NCI-H82 treated with DMSO at 0.1 percent for 48 hours (cell line): Measurements from ENCODE around the gene CACNG5.

Source experiments
- DNase-seq: peaks from one replicate; lab custom pipeline; 2025; ENCODE audit not compliant: unreplicated experiment; lab: John Stamatoyannopoulos, UW

The CACNG5 gene

DNA sequence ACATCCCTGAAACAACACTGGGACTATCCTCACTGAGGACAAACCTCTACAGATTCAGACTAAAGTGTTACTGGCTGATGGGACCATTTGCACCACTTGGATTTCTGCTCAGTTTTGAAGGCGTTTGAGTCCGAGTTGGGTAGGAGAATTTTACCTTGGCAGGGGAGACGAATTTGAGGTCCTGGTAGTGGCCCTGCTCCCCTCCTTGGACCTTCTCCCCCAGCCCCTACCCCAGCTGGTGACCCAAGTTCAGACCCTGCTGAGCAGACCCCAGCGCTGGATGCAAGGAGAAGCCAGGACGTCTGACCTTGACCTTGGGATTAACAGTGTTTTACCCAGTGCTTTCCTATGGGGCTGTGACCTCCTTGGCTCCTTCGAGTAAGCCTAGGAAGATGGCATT, 13.6 kb downstream of the CACNG5 start:
- no peak for DNase-seq

DNA sequence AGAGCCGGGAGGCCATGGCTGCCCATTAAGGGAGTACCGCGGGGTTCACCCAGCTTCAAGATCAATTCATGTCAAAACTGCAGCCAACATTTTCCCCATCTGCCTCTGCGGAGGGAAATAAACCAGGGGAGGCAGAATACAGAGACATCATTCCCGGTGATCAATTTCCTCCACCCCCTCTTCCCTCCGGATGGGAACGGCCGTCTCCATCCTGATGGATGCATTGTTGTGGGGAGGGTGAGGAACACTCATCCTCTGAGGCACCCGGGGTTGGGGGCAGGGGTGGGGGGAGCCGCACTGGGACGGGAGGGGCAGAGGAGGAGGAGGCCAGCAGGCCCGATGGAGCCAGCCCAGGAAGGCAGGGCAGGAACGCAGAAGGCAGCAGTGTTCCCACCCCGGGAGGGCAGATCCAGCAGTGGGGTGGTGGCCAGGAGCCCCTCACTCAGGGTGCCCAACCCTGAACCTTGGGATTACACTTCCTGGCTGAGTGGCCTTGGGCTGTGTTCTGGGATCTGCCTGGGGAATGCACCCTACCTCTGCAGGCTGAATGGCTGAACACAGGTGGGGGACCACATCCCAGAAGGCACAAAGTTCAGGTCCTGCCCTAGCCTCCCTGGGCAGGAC, 14.2 kb downstream of the CACNG5 start:
- DNase-seq = no peak

DNA sequence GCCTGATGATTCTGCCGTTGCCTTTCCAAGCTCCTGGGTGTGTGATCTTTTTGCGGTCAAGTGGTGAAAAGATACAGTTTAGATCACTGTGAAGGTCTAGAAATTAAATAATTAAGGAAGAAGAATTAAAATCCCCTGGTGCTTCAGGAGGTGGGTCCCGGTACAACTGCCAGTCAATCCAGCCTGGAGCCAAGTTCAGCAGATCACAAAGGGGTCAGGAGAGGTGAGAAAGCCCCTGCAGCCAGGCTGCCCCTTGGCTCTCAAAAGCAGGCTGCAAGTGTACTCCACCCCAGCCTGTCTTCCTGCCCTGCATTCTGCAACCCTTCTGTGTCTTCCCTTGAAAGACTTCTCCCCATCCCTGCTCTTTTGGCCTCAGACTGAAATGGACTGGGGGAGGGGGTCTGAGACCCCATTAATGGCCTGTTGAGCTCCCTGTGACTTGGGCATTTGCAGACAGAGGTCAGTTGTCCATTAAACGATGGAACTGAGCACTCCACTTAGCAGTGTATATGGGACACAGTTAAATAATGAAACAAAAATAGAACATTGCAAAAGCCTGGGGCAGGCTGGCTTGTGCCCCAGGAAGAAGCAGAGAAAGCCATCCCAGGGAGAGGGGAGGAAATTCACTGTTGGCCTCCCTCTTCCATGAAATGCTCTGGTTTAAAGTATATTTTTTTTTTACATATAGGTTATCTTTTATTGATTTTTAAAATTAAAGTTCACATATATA, 15.1 kb downstream of the CACNG5 start:
- no peak for DNase-seq

DNA sequence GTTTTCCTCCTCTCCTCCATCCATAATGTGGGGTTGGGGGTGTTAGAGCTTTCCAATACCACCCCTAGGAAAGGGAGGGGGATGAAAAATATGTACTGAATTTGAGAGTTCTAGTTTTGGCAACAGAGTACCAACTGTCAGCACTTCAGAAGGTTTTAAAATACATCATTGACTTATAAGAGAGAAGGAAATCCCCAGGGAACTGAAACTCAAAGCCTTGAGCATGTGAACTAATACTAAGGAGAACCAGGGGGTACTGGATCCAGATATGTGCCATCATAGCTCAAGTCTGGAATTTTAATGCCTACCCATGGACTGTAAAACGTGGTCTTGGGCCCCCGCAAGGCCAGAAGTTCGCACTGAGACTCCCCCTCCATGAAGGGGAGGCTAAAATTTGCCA, 15.8 kb downstream of the CACNG5 start:
- DNase-seq = no peak

DNA sequence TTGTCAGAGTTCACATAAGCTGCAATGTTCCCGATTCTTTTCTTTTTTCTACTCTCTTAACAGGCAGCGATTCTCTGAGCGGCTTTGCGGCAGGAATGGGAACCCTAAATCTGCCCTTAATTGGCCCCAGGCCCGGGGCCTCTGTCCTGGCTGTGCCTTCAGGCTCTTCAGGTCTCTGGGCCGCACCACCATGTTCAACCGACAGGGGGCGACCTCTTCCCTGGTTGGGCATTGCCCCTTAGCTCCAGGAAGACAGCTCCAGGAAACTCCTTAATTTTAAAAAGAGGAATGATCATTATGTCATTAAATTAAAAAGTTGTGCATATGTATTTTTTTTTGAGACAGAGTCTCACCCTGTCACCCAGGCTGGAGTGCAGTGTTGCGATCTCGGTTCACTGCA, 20.3 kb downstream of the CACNG5 start:
- DNase-seq = no peak

DNA sequence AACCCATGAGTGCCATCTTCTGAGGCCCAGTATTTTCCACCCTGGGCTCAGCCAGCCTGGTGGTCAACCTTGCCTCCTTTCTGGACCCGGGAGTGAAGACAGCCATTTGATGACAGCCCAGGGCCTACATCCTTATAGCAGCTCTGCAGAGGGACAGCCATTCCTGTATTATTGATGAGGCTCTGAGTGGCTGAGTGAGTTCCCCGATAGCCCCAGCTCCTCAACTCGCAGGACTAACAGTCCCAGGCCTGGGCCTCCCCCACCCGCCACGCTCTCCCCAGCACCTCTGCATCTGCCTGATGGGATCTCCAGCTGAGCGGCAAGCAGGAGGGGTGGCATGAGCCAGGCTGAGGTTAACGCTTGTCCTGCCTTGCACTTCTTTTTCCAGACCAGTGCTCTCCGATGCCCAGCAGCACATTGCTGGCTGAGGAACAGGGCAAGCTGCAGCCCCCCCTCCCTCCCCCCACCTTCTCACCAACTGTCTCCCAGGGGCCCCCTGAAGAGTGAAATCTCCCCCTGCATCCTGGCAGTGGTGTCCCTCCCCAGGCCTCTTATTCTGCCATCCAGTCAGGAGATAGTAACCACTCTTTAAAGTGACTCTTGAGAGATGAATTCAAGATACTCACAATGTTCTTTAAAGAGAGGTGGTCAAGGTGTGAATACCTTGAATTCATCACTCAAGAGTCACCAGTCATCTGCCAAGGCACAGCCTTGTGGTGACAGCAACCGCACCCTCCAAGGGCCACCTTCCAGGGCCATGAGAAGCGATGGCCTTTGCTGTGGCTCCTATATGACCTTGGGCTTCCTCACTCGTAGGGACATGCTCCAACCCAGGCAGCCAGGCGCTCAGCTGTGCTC, 23.5 kb downstream of the CACNG5 start:
- no peak for DNase-seq

DNA sequence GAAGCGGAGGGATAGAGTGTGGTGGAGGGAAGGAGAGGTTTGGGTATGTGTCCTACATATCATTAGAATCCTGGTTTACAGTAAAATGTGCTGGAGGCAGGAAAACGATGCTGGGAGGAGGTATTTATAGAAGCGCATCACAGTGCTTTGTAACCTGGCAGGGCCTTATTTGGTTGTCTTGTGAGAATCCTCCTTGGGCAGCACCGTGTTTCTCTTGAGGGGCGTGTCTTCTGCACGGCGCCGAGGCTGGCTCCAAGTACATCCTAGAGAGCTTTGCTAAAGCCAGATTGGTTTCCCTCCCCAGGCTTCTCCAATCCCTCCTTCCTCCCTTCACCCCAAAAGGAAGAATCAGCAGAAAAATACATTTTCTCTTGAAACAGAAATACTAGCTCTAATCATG, 24.4 kb downstream of the CACNG5 start:
- DNase-seq = no peak

DNA sequence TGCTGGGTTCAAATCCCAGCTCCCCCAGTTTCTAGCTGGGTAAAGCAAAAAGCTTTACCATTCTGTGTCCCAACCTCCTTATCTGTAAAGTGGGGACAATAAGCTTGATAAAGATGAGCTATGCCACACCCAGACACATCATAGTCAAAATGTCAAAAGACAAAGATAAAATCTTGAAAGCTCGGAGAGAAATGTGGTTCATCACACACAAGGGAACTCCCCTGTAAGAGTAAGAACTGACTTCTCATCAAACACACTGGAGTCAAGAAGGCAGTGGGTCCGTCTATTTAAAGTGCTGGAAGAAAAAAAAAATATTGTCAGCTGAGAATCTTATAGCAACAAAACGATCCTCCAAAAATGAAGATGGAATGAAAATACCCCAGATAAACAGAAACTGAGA, 25.3 kb downstream of the CACNG5 start:
- no peak for DNase-seq

DNA sequence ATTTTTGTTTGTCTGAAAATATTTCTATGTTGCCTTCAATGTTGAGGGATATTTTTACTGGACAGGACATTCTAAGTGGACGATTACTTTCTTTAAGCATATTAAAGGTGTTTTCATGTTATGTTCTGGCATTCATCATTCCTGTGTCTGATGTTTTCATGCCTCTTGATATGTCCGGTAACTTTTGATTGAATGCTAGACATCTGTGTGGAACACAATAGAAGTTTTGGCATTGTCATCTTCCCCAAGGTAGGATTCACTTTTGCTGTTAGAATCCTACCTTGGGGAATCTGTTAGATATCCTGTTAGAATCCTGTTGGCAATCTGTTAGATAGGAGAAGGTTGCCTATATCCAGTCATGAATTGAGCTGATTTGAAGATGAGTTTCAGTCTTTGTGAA, 28.9 kb downstream of the CACNG5 start:
- no peak for DNase-seq

DNA sequence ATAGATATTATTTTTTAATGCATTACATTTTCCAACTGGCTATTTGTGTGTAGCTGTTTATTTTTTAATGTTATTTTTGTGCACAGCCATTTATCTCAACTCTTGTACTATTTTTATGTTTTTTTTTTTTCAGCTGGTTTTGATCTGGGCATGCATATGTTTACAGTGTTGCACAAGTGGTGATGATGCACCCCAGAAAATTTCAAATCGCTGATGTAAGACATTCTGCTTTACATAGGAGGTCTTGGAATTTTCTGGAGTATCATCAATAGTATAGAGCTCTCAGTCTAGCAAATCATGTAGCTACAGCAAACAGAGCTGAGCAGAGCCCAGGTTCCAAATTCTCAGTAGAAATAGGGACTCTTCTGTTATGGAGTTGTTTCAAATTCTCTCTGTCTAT, 30.2 kb downstream of the CACNG5 start:
- DNase-seq = no peak

DNA sequence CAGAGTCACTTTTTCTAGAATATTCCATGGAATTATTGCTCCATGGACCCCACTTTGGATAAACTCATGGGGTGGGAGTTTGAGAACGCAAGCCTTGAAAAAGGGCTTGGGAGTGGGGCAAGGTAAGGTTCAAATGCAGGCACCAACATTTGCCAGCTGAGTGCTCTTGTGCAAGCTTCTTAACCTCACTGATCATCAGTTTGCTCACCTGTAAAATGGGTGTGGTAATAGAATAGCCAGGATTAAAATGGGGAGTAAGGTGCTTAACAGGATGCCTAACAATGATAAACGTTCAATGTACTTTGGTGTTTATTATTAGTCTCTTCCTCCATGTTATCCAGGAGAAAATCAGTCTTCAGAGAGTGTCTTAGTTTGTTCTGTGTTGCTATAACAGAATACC, 39.0 kb downstream of the CACNG5 start:
- DNase-seq = no peak

DNA sequence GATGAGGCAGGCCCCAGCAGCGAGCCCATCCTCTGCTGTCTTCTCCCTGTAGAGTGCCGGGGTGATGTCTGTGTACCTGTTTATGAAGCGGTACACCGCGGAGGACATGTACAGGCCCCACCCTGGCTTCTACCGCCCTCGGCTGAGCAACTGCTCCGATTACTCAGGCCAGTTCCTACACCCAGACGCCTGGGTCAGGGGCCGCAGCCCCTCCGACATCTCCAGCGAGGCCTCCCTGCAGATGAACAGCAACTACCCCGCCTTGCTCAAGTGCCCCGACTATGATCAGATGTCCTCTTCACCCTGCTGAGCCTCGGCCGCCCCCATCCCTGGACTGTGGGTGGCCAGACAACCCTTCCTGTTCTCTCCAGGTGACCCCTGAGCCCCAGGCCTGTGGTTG, 50.0 kb downstream of the CACNG5 start:
- DNase-seq = no peak

DNA sequence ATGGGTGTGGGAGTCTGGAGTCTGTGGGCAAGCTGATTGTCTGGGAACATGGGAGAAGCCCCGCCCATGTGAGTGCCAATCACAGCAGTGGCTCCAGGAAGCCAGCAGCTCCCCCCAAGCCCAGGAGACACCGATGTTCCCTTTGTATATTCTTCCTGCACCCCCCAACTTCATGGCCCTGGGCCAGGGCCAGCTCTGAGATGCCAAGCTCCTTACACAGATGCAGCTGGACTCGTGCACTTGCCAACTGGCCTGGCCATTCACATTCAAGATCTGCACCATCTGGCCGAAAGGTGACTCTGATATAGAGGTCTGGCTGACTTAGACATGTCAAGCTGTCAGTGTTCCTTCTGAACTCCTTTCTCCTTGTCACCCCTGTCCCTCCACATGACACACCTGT, 50.5 kb downstream of the CACNG5 start:
- no peak for DNase-seq

DNA sequence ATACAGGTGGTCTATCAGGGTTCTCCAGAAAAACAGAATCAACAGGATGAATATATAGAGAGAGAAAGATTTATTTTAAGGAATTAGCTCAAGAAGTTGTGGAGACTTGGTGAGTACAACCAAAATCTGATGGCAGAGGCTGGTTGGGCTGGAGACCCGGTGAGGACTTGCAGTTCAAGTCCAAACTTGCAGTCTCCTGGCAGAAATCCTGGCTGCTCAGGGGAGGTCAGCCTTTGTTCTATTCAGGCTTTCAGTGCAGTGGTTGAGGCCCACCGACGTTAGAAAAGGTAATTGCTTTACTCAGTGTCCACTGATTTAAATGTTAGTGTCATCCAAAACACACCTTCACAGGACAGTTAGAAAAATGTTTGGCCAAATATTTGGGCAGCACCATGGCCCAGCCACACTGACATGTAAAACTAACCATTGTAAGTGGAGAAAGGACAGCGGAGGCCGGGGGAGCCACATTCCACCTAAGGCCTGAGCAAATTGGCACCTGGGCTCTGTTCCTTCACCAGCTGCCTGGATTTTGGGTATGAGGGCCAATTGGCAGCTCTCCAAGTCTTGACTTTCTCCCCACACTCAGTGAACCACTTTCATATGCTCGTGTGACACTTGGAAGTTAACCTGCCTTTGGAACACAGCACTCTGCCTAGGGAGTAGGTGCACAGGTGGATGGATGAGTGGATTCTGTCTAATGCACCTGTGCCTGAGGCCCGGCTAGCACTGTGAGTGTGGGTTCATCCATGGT, 54.7 kb downstream of the CACNG5 start:
- DNase-seq = no peak

DNA sequence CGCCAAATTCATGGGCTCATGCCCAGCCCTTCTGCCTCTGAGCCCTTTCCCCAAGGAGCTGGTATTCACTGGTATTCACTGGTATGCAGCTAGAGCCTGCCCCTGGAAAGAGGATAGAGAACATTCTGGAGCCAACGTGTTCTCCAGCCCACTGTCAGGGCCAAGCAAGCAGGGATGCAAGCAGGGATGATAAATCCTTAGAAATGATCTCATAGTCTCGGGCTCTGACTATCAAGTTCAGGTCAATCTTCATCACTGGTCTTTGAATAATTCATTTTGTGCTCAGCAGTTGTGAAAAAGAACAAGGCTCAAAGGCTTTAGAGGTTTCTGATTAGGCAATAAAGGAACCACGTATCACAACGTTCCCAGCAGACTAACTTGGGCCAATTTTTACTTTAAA, 57.3 kb downstream of the CACNG5 start:
- DNase-seq = no peak

DNA sequence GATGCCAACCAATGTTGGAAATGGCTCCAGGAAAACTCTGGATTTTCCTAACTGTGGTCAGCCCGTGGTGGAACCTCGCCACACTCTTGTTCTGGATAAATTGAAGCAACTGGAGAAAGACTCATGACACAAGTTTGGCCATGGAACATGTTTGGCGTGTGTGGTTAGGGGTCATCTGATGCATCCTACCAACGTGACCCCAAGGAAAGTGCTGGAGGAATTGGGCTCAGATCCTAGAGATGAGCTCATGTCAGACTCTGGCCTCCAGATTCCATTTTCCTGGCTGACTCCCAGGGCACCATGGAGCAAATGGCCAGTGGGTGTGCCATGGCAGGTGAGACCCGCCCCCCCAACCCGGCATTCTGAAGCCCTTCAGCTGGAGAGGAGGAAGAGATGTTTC, 58.5 kb downstream of the CACNG5 start:
- no peak for DNase-seq

DNA sequence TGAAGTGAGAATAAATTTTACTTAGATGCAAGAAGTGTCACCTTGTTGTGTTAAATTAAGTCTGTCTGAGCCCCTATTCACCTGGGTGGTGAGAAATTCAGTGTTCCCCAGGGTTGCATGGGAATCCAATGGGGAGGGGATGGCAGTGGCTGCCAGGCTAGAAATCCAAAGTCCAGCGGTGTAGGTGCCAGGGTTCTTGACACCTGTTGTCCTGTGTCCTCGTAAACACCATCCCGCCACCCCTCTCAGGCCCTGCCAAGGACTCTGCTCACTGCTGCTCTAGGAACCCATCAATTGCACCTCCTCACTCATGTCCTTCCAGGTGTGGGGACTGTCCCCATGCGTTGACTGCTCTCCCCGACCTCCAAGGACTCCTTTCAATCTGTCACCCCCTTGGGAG, 58.9 kb downstream of the CACNG5 start:
- DNase-seq = no peak

DNA sequence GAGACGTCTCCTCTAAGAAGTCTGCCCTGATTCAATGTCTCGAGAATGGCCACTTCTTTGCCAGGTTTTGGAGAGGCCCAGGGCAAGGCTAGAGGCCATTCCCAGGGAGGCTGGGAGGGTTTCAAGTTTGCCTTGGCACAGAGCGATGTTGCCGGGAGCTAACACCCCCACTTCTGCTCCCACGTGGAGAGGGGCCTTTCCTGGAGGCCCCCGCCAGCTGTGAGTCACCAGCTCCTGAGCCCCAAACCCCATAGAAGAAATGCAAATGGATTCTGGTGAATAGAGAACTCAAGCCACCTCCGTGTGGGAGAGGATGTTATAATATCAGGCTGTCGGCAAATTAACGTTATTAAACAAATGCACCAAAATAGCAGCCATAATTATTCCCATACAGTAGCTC, 62.2 kb downstream of the CACNG5 start:
- no peak for DNase-seq

DNA sequence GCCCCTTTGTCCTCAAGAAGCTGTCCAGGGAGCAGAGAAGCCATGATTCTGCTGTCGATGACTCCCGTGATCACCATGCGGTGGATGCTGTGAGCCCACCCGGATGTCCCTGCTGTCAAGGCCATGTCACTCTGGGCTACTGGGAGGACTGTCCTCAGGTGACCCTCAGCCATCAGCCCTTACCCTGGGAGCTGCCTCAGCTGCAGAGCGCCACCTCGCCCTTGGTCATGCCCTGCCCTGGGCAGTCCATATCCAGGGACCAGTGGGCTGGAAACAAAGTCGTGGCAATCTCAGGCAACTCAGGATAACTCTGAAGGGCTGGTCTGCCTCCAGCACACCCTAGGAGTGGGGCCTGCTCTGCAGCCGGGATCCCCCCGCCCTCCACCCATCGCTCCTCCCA, 63.6 kb downstream of the CACNG5 start:
- DNase-seq = no peak

DNA sequence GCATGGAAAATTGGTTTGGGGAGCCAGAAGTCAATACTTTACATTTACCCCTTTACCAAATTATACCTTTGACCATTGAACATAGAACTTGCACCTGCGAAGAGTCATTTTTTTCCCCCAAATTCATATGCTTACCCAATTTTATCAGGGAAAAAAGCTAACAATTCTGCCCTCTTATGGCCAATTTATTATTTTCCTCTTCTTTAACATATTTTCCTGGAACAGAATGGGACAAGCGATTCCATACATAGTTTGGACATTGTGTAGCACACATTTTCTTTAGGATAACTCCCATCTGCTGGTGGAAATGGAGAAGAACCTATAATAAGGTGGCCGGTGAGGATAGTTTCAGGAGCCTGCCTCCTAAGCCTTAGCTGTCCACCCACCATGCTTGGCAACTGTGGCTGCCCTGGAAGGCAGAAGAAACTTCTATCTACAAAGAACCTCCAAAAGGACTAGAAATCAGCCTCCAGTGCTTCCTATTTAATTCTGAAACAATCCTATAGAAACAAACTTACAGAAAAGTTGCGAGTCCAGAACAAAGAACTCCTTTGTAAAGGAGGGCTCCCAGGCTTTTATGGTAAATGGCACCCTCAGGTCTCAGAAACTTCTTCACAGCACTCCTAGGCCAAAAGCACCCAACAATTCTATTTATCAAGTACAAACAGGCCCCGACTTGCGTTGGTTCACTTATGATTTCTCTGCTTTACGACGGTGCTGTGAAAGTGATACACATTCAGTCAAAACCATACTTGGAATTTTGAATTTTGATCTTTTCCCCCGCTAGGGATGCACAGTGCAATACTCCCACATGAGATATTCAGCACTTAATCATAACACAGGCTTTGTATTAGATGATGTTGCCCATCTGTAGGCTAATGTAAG, 65.5 kb downstream of the CACNG5 start:
- no peak for DNase-seq
